C4-2B (cell line): ENCODE measurements around the gene FFAR3.

Experiments
- CTCF ChIP-seq: fragments of 450-650 bp; conservative IDR thresholded peaks from 2 replicates; pipeline ENCODE4 v1.5.1; 2017; ENCODE audit warnings: mild to moderate bottlenecking
- ZFX ChIP-seq: fragments of 450-650 bp; IDR thresholded peaks from 2 replicates; pipeline ENCODE4 v1.6.1; 2017

DNA sequence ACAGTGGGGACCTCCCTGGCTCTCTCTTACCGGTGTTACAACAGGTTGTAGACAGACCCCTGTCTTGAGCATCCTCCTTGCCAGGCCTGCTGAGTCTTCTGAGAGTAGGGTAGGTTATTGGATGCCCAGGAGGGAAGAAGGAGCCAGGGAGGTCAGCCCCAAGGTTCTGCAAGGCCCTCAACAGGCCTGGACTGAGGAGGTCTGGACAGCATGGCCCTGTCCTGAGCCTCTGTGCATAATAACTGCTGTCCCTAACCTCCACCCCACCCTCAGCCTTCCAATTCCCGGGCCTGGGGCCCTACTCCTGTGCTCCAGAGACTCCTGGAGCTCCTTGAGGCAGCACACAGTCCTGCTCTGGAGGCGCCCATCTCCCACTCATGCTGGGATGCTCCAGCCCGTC, 28.9 kb upstream of the FFAR3 start:
- TF ChIP-seq CTCF (no peak), ZFX (no peak)
